ENCODE measurements around the gene ANTKMT.

DNA sequence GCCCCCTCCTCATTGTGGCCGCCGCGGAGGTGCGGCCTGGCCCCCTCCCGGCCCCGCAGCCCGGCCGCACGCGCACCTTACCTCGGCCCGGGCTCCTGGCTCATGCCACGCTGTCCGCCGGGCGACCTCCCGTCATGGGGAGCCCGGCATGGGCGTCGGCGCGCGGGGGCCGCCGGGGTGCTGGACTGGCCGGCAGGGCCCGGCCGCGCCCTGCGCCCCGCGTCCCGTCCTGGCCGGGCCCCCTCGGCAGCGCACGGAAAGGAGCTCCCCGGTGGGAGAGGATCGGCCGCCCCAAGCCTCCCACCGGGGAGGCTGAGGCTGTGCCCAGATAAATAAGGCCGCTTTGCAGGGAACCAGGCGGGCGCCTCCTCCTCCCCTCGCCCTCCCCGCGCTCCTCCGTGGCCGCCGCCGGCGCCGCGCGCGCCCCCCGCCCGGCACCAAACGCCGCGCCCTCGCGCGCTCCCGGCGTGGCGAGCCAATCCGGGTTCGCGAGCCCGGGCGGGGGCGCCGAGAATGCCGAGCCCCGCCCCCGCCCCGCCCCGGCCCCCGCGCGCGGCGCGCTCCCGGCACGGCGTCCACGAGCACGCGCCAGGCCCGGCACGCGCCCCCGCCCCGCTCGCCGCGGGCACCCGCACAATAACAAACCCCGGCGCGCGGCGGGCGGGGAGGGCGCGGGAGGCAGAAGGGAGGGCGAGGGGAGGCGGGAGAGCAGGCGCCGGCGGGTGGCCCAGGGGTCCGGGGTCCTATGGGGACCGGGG is 15.3 kb upstream of the ANTKMT start, which contains the start of gene FBXL16:
- no peak for TF ChIP-seq CTCF (IDR thresholded peaks at IDR 0.05; ENCODE audit: insufficient read depth, low read depth, low read length)
- no peak for TF ChIP-seq EZH2 (IDR thresholded peaks at IDR 0.05; ENCODE audit: insufficient read depth, low read length)

Data from astrocyte (in vitro differentiated cells and primary cell).